Stimulated activated CD4-positive, alpha-beta T cell treated with anti-CD3 and anti-CD28 coated beads, Interleukin-4, amount 100 ng/mL, for 48 hours (primary cell): ENCODE results near the gene TBX19.

ENCODE experiments used
- DNase-seq, 2 donors: peaks; one replicate each; pipeline ENCODE4 v3.0.0-alpha.2; 2020; ENCODE audit warnings: low read depth in 2 of 2

TBX19 gene

DNA sequence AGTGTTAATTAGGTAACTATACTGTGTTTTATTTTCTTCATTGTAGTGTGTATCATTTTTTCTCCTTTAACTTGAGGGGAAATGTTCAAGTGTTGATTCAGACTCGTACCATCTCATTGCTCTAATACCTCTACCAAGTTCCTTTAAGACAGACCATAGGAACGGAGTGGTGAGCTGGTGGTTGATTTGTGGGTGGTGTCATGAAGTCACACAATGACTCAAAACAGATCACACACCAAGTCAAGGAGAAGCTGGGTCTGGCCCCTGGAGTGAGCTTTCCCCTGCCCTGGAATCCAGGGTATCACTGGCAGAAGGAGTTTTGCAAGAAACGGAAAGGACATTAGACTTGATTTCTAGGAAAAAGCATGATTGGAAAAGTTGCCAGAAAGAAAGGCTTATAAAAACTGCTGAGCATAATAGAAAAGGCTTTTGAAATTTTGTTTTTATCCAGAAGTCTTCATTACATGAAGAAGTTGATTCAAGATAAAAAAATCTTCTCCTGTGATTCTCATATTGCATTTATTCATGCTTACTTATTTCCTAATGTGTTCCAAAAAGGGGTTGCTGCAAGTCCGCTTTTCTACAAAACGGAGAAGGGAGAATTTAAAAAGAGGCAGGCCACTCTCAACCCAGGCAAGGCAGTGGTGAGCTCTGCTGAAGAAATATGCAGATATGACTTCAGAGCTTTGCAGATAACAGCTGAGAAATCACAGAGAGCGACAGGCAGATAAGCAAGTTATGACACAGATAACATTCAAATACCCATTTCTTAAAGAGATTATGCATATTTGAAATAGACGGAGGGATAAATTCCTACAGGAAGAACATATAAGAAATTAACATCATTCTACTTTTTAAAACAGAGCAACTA, 79.7 kb downstream of the TBX19 start:
- DNase-seq: no peak

DNA sequence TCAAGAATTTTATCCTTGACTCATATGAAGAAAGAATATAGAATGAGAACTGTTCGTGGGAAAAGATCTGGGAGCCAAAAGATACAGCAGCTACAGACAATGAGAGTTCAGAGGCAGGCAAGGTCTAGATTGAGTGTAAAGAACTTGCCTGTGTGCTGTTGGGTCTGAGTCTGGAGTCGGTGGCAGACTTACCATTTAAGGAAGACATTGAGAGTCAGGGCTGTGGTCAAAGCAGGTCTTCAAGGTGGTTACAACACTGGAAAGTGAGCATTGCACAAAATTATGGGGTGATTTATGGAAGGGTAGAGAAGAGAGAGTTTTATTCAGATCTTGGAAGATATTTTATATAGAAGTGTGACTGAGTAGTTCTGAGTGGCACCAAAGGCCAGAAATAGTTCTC, 80.6 kb downstream of the TBX19 start:
- DNase-seq: no peak

- peak; percentile 18 to 36 for DNase-seq
These were observed 82.3 kb downstream of the TBX19 start for GRCh38 chr1:168362991-168363390.
